ENCODE data around the gene SLC26A1.

DNA sequence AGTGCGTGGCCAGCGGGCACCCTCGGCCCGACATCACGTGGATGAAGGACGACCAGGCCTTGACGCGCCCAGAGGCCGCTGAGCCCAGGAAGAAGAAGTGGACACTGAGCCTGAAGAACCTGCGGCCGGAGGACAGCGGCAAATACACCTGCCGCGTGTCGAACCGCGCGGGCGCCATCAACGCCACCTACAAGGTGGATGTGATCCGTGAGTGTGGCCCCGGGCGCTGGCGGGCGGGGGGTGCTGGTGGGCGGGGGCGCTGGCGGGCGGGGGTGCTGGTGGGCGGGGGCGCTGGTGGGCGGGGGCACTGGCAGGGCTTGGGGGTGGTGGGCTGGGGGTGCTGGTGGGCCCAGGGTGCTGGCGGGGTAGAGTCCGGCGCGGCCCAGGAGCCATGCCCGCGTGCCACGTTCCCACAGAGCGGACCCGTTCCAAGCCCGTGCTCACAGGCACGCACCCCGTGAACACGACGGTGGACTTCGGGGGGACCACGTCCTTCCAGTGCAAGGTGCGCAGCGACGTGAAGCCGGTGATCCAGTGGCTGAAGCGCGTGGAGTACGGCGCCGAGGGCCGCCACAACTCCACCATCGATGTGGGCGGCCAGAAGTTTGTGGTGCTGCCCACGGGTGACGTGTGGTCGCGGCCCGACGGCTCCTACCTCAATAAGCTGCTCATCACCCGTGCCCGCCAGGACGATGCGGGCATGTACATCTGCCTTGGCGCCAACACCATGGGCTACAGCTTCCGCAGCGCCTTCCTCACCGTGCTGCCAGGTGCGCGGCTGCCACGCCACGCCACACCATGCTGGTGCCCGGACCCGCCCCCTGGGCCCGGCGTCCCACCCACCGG, 30.9 kb upstream of the SLC26A1 start:
- TF ChIP-seq CTCF (conservative IDR thresholded peaks at IDR 0.05) (no peak), EZH2 (IDR thresholded peaks at IDR 0.05; ENCODE audit: low read depth) (no peak)
